Body of pancreas (tissue), 4 donors: ENCODE results near the gene SLX4IP. TPM values are rescaled to one million over a fixed set of nuclear protein-coding genes. Genes with fewer than 3 reads are reported as not detected.

Experiments
- ATAC-seq: fragments of 150-250 bp; one replicate; pipeline ENCODE4 v1.9.1; 2016
- DNase-seq, 4 donors: peaks; one replicate each; pipeline ENCODE4 v3.0.0-alpha.2; 2019
- H3K27ac ChIP-seq, 4 donors: fragments of 200-600 bp; sonication (generic); 1 replicate in 3 of 4; 2 replicates in 1 of 4; pipeline versions ENCODE4 v1.5.1 to v1.6.1; 2016 to 2019; ENCODE audit warnings: mild to moderate bottlenecking in 1 of 4, mixed read lengths in 1 of 4, moderate library complexity in 1 of 4
- H3K27me3 ChIP-seq, 2 donors: fragments of 200-600 bp; sonication (generic); one replicate each; pipeline ENCODE4 v1.6.0; 2016; ENCODE audit warnings: mild to moderate bottlenecking in 1 of 2
- H3K36me3 ChIP-seq, 2 donors: fragments of 200-600 bp; sonication (generic); replicated peaks in 1 of 2; 2 replicates each; pipeline ENCODE4 v1.5.1; 2016; ENCODE audit warnings: low read depth in 2 of 2; ENCODE audit not compliant: insufficient read depth in 1 of 2
- H3K4me1 ChIP-seq: fragments of 200-600 bp; sonication (generic); one replicate; pipeline ENCODE4 v1.6.0; 2016
- H3K4me3 ChIP-seq, 2 donors: fragments of 200-600 bp; sonication (generic); 1 replicate in 1 of 2; 2 replicates in 1 of 2; pipeline ENCODE4 v1.5.1; 2016 to 2019
- H3K9me3 ChIP-seq, 3 donors: fragments of 200-600 bp; sonication (generic); 1 replicate in 2 of 3; 2 replicates in 1 of 3; pipeline ENCODE4 v1.5.1; 2016
- CTCF ChIP-seq, 7 experiments: fragments of 450-650 bp in 4 of 7; fragments of 200-600 bp in 3 of 7; sonication (generic) in 3 of 7; IDR thresholded peaks; one replicate each; pipeline ENCODE4 v1.5.1; 2016 to 2019; ENCODE audit warnings: antibody characterized with exemption in 7 of 7
- POLR2A ChIP-seq, 3 donors: fragments of 450-650 bp; IDR thresholded peaks; one replicate each; pipeline ENCODE4 v1.6.1; 2016; ENCODE audit warnings: antibody characterized with exemption in 3 of 3, mild to moderate bottlenecking in 2 of 3
- WGBS, 2 donors: methylation state at CpG; one replicate each; pipeline ENCODE4 v1.1.5; 2017; 5-methylcytosine and 5-hydroxymethylcytosine counted together
- intact Hi-C: fragments of 100-400 bp; cut with DNase I; formaldehyde crosslinking; loops from one replicate; pipeline ENCODE4 v1.15.1; 2023
- total RNA-seq, 2 donors: library from RNA; depleted of rRNA; stranded (reverse); fragments of >200 nt; gene quantifications; one replicate each; pipeline ENCODE4 v1.1.0, GENCODE V29; 2016

The SLX4IP gene
- total RNA-seq, 2 donors from 2014 or later, result 4.3 to 4.7 TPM

DNA sequence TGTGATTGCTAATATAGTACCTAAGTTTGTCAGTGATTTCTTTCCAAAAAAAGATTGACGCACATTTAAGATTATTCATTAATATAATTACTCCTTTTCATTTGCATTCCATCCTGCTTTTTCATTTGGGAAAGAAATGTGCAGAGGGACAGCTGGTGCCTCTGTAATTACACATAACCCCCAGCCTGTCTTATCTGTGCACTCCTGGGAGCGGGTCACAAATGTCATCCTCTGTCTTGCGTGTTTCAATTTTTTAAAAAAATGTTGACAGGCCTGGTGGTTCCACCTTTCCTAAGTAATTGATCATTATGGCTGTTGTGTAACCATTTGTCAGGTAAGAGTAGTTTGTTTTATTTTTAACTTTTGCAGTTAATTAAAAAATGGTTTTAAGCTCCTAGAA, 92.7 kb downstream of the SLX4IP start:
- Histone ChIP-seq H3K9me3 (no peaks in the 10 kb centered on the region), H3K36me3 (no peaks in the 10 kb centered on the region), H3K4me3 (no peak overlapping the region), H3K4me1 (peaks cover 17% of the 10 kb centered on the region), H3K27me3 (no peaks in the 10 kb centered on the region), H3K27ac (no peak overlapping the region)
- 58 to 60% methylated on average over 3 of the region's 3 CpGs for WGBS, 2 donors
- no peak for TF ChIP-seq CTCF (IDR thresholded peaks at IDR 0.05)
- TF ChIP-seq POLR2A (IDR thresholded peaks at IDR 0.05), result no peak
- DNase-seq, result no peak
- intact Hi-C loops, result no loop called here
- no peak for ATAC-seq

- TF ChIP-seq POLR2A (IDR thresholded peaks at IDR 0.05), result no peak
- no peak for TF ChIP-seq CTCF (IDR thresholded peaks at IDR 0.05)
- no peak overlapping the region for H3K4me3 ChIP-seq
- H3K9me3 ChIP-seq, result no peaks in the 10 kb centered on the region
- peaks cover 7% of the 10 kb centered on the region for H3K4me1 ChIP-seq
- H3K27me3 ChIP-seq, result no peaks in the 10 kb centered on the region
- intact Hi-C loops, result no loop called here
- no peak for DNase-seq
- WGBS, 2 donors, result 95% methylated on average over 2 of the region's 2 CpGs
- H3K27ac ChIP-seq, result no peak overlapping the region
- ATAC-seq, result no peak
- no peaks in the 10 kb centered on the region for H3K36me3 ChIP-seq
Measured at GRCh38 chr20:10530883-10531282, 95.8 kb downstream of the SLX4IP start.

DNA sequence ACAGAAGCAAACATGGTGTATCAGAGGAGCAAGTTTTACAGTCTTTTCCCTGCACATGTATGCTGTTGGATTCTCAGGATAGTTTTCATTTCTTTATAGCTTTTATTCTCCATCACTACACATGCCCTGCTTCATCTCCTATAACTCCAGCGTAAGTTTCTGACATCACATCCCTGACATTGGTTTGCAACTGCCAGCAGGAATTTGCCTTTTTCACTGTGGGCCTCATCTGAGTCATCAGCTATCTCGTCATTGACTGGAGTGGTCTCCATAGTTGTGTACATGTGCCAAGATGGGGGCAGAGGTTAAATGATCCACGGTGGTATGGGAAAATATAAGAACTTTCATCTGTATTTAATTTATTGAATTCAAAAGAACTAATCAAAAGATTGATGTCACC, 96.7 kb downstream of the SLX4IP start:
- Histone ChIP-seq H3K4me3 (no peak overlapping the region), H3K27me3 (no peaks in the 10 kb centered on the region), H3K27ac (no peak overlapping the region), H3K36me3 (no peaks in the 10 kb centered on the region), H3K4me1 (peaks cover 12% of the 10 kb centered on the region), H3K9me3 (no peaks in the 10 kb centered on the region)
- intact Hi-C loops, result no loop called here
- ATAC-seq (no peak), DNase-seq (no peak)
- TF ChIP-seq POLR2A (IDR thresholded peaks at IDR 0.05), result no peak
- TF ChIP-seq CTCF (IDR thresholded peaks at IDR 0.05), result no peak
- WGBS, 2 donors, result 86 to 93% methylated on average over 3 of the region's 3 CpGs

GRCh38 chr20:10532361-10532760, 97.3 kb downstream of the SLX4IP start:
- TF ChIP-seq POLR2A (IDR thresholded peaks at IDR 0.05) (no peak), CTCF (IDR thresholded peaks at IDR 0.05) (no peak)
- Histone ChIP-seq H3K27ac (no peak overlapping the region), H3K9me3 (no peaks in the 10 kb centered on the region), H3K36me3 (no peaks in the 10 kb centered on the region), H3K4me1 (peaks cover 12% of the 10 kb centered on the region), H3K27me3 (no peaks in the 10 kb centered on the region), H3K4me3 (no peak overlapping the region)
- intact Hi-C loops, result no loop called here
- no peak for ATAC-seq
- 80 to 82% methylated on average over 3 of the region's 3 CpGs for WGBS, 2 donors
- no peak for DNase-seq

- peaks cover 10% of the 10 kb centered on the region for H3K4me1 ChIP-seq
- TF ChIP-seq POLR2A (IDR thresholded peaks at IDR 0.05), result no peak
- TF ChIP-seq CTCF (IDR thresholded peaks at IDR 0.05), result peak; percentile 31 to 83 (median 70)
- no peak overlapping the region for H3K4me3 ChIP-seq
- no peaks in the 10 kb centered on the region for H3K27me3 ChIP-seq
- peak overlapping the region; percentile 24 to 55 (median 52) for H3K27ac ChIP-seq
- DNase-seq (peak; percentile 77 to 88 (median 85)), ATAC-seq (peak; percentile 94)
- intact Hi-C loops, result no loop called here
- H3K36me3 ChIP-seq, result no peaks in the 10 kb centered on the region
- 7 to 13% methylated on average over 4 of the region's 4 CpGs for WGBS, 2 donors
- no peaks in the 10 kb centered on the region for H3K9me3 ChIP-seq
Measured at GRCh38 chr20:10536531-10536930, 101.4 kb downstream of the SLX4IP start.
